Measurements from ENCODE around the gene ZRSR2. TPM values are rescaled to one million over a fixed set of nuclear protein-coding genes. Genes with fewer than 3 reads are reported as not detected.
A peak's percentile ranks its signal among the peaks of the same experiment; 100 is the strongest.

The ZRSR2 gene
- total and polyA plus RNA-seq, 9 of the 15 experiments (the other 6 are each of a cell fraction or from before 2014, with no cell fraction given), result 3.5 to 19.5 (median 8.6) TPM

GRCh38 chrX:15864629-15865028 lies 74.3 kb downstream of the ZRSR2 start:
- H3K27me3 ChIP-seq (ENCODE audit: control insufficient read depth in 2 of 2, insufficient read depth in 2 of 2, low read length in 2 of 2), result no peaks in the 10 kb centered on the region; a peak in 3 of 5 replicates
- H3K4me3 ChIP-seq, result no peak overlapping the region
- no peaks in the 10 kb centered on the region for H3K79me2 ChIP-seq (ENCODE audit: control insufficient read depth, insufficient read depth, low read length)
- in situ Hi-C loops (cut with MboI), result no loop called here
- DNase-seq (ENCODE audit: extremely low read depth in 1 of 4, low spot score in 3 of 4) (no peak), ATAC-seq (no peak), FAIRE-seq (no peak)
- H3K9me1 ChIP-seq (ENCODE audit: control insufficient read depth, insufficient read depth, low read length), result no peaks in the 10 kb centered on the region
- no peak overlapping the region for H3K9ac ChIP-seq (ENCODE audit: insufficient read depth in 1 of 2, low read depth in 2 of 2, low read length in 2 of 2)
- ChIA-PET CTCF (ENCODE audit: low intra/inter-chr PET ratio) (interaction anchor here (0.6 kb wide), 1 partner anchor 15 kb away, joined by 8 read pairs; no protein-coding TSS in a partner anchor), POLR2A (interaction anchor here (1.3 kb wide), 1 partner anchor 9 kb away, joined by 3 read pairs; no protein-coding TSS in a partner anchor)
- no peak for TF ChIP-seq GABPA (tag; conservative IDR thresholded peaks at IDR 0.05; ENCODE audit: low read depth)
- TF ChIP-seq CBX1 (IDR thresholded peaks at IDR 0.05; ENCODE audit: low read depth), result no peak
- no peak for TF ChIP-seq MCM3 (IDR thresholded peaks at IDR 0.05)
- TF ChIP-seq C11orf30 (IDR thresholded peaks at IDR 0.05; ENCODE audit: low read depth), result no peak
- TF ChIP-seq IRF2 (CRISPR knock-in tag; IDR thresholded peaks at IDR 0.05), result no peak
- intact Hi-C loops (cut with micrococcal nuclease), result no loop called here
- no peaks in the 10 kb centered on the region for H3K36me3 ChIP-seq (ENCODE audit: control insufficient read depth, insufficient read depth, low read length)
- H3K4me2 ChIP-seq (ENCODE audit: insufficient read depth, low read length), result no peak overlapping the region
- no peak overlapping the region for H3K27ac ChIP-seq (ENCODE audit: extremely low read depth, low read depth, low read length)
- H3K9me3 ChIP-seq (replicated peaks; ENCODE audit: control insufficient read depth, insufficient read depth, low read depth, low read length), result no peaks in the 10 kb centered on the region
- H4K20me1 ChIP-seq (replicated peaks; ENCODE audit: control insufficient read depth, insufficient read depth, low read length), result no peaks in the 10 kb centered on the region
- H2AFZ ChIP-seq (ENCODE audit: low read depth, low read length), result no peak overlapping the region
- no peaks in the 10 kb centered on the region; a peak in 1 of 5 replicates for H3K4me1 ChIP-seq (replicated peaks in 1 of 2; ENCODE audit: control insufficient read depth in 2 of 2, insufficient read depth in 2 of 2, low read length in 2 of 2)
- no TSS peak for BruUV-seq (replicated peaks)

GRCh38 chrX:15866147-15866546 lies 75.9 kb downstream of the ZRSR2 start:
- FAIRE-seq (no peak), ATAC-seq (no peak), DNase-seq (ENCODE audit: extremely low read depth in 1 of 4, low spot score in 3 of 4) (no peak)
- POLR2A ChIA-PET, result interaction anchor here (1.3 kb wide), 2 partner anchors 11 to 43 kb away, joined by 3 read pairs; no protein-coding TSS in a partner anchor
- Histone ChIP-seq H3K9ac (ENCODE audit: insufficient read depth in 1 of 2, low read depth in 2 of 2, low read length in 2 of 2) (no peak overlapping the region), H4K20me1 (replicated peaks; ENCODE audit: control insufficient read depth, insufficient read depth, low read length) (no peaks in the 10 kb centered on the region), H3K4me2 (ENCODE audit: insufficient read depth, low read length) (no peak overlapping the region), H3K4me1 (replicated peaks in 1 of 2; ENCODE audit: control insufficient read depth in 2 of 2, insufficient read depth in 2 of 2, low read length in 2 of 2) (no peaks in the 10 kb centered on the region; a peak in 1 of 5 replicates), H3K79me2 (ENCODE audit: control insufficient read depth, insufficient read depth, low read length) (no peaks in the 10 kb centered on the region), H2AFZ (ENCODE audit: low read depth, low read length) (no peak overlapping the region), H3K36me3 (ENCODE audit: control insufficient read depth, insufficient read depth, low read length) (no peaks in the 10 kb centered on the region), H3K9me1 (ENCODE audit: control insufficient read depth, insufficient read depth, low read length) (no peaks in the 10 kb centered on the region), H3K4me3 (no peak overlapping the region), H3K9me3 (replicated peaks; ENCODE audit: control insufficient read depth, insufficient read depth, low read depth, low read length) (no peaks in the 10 kb centered on the region), H3K27me3 (ENCODE audit: control insufficient read depth in 2 of 2, insufficient read depth in 2 of 2, low read length in 2 of 2) (no peaks in the 10 kb centered on the region; a peak in 3 of 5 replicates), H3K27ac (ENCODE audit: extremely low read depth, low read depth, low read length) (no peak overlapping the region)
- in situ Hi-C loops (cut with MboI) (no loop called here), intact Hi-C loops (cut with micrococcal nuclease) (no loop called here)
- TF ChIP-seq KAT7 (CRISPR knock-in tag; IDR thresholded peaks at IDR 0.05; ENCODE audit: borderline replicate concordance) (no peak), CEBPG (CRISPR knock-in tag; IDR thresholded peaks at IDR 0.05) (no peak), CEBPG (tag; conservative IDR thresholded peaks at IDR 0.05 in 1 of 2, IDR thresholded peaks at IDR 0.05 in 1 of 2) (0 out of 4 replicates have a peak, but pooled peaks of 1 of the 2 experiments have one; percentile 14)
- no TSS peak for BruUV-seq (replicated peaks)
- CTCF ChIA-PET (ENCODE audit: low intra/inter-chr PET ratio), result no interaction called here
- WGBS (ENCODE audit: insufficient coverage, low coverage, missing lambda C conversion rate), result 0% methylated on average over 3 of the region's 3 CpGs
